SH-SY5Y (cell line): ENCODE data around the gene COA3.

Experiments used
- GATA2 ChIP-seq: IDR thresholded peaks from 2 replicates; pipeline ENCODE4 v1.6.1; 2011; ENCODE audit warnings: mild to moderate bottlenecking, low read depth, low read length
- GATA3 ChIP-seq: IDR thresholded peaks from 2 replicates; pipeline ENCODE4 v1.6.1; 2011; ENCODE audit warnings: low read depth, mild to moderate bottlenecking, low read length, moderate library complexity

- TF ChIP-seq GATA2: no peak
- no peak for TF ChIP-seq GATA3
Observed at GRCh38 chr17:42832213-42832933, 33.9 kb upstream of the COA3 start.
